GM21390 (cell line): ENCODE results near the gene ZNF816.
A peak's percentile ranks its signal among the peaks of the same experiment; 100 is the strongest.
"Not testable (repeated sequence)": the region's sequence is repeated elsewhere in the genome, so short reads cannot be mapped to it uniquely, and the experiment has no call there.

ENCODE experiments used
- ATAC-seq: cut with Tn5 transposase; IDR thresholded peaks from one replicate; pipeline ENCODE4 v1.9.1; 2021; ENCODE audit not compliant: unreplicated experiment

Gene ZNF816

DNA sequence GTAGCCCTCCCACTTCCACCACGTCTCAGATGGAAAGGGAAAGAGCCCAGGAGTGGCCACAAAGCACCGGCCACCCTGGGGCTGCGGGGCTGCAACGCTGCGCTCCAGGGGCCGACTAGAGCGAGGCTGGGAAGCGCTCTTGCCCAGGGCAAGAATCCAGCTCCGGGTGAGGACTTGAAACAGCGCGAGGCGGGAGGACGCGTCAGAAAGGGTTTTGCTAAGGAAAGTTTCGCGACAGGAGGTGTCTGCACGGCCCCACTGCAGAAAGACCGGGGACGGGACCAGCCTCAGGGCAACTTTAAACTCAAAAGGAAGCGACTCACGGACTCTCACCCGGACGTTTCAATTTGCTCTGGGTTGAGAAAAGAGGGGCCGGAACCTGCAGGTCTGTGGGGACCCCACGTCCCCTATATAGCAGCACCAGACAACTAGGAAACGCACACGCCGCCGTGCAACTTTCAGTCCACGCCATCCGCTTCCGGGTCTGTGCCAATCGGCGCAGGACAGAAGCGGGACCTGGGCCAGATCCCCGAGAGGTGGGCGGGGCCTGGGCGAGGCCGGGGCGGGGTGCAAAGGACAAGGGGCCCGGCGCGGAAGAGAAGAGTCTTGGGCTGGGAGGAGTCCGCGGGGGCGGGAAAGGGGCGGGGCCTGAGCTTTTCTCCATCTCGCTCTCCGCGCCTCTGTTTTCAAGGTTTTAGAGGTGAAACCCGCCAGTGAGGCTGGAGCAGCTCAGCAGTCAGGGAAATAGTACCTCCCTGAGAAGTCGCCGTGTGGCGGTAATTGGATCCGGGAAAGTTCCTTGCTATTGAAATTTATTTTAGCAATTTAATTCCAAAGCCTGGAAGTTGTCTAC, at the start of gene ZNF816:
Gene ZNF816 (minus strand): TSS at position 488 of the 853 bp plus-strand sequence. CDS start 6,792 bp downstream, outside the sequence.
- ATAC-seq: peak; percentile 97

DNA sequence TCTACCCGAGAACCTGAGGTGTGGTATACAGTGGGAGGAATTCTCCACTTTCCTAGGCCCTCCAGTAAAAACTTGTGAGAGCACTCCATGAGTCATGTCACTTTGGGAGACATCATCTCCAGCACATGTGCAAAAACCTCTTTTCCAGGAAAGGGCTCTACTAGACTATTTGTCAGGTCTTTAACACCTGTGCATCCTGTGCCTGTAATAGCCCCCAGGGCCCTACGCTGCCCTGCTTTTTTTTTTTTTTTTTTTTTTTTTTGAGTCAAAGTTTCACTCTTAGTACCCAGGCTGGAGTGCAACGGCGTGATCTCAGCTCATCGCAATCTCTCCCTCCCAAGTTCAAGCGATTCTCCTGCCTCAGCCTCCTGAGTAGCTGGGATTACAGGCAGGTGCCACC, 49.3 kb upstream of the ZNF816 start:
- ATAC-seq: no peak

DNA sequence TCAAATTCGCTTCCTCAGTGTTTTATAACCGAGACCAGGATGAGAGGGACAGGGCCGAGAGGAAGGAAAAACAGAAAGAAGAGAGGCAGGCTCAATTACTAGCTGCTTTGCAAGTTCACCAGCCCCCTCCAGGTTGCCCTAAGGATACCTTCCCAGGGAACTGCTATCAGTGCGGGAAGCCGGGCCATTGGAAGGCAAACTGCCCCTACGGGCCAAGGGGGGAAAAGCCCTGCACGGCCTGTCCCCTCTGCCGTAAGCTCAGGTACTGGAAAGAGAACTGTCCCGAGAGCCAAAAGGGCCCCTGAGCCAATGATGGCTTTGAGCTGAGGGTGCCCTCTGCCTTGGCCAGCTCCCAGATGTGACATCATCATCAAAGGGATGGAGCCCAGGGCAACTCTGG, 47.8 kb upstream of the ZNF816 start:
- no peak for ATAC-seq

DNA sequence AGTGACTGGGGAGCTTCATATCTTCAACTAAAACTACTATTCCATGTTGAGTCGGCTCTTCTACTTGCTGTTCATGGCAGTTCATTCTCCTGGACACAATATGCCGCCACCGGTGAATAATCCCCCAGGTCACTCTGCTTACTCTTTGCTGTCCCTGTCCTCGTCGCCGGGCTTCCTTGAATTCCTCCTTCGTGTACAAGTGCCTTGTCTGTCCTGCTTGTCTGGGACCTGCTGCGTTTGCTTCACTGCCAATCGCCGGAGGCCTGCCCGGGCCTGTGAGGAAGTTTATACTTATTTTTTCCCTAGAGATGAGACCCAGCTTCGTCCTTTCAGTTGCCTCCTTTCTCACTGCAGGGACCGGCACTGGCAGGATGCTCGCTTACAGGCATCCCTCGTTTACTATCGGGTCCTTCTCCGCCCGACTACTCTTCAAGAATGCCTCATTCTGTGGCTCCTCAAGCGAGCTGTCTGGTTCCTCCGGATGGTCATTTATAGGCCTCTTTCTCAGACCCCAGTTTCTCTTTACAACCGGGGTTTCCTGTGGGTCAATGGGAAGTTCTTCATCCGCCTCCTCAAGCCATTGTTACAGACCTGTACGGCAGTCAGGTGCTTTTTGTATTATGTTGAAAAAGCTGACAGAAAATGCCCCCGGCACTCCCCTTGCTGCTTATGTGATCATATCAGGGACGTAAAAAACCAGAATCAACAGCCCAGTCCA, 45.5 kb upstream of the ZNF816 start:
- ATAC-seq: no peak

DNA sequence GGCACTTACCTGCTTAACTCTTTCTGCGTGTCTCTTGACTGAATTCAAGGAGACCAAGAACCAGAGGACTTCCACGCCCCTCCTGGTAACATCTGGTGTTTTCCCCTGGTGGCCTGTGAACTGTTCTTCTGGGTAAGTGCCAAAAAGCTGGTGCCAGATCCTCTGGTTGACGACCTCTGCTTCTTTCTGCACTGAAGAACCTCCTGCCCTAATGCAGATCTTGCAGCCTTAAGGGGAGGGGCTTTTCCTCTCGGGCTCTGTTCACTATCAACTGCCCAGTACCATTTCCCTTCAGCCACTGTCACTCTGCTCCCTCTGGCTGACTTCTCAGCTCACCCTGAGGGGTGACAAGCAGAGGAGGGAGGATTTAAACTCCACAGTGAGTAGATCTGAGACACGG, 44.9 kb upstream of the ZNF816 start:
- ATAC-seq: no peak

DNA sequence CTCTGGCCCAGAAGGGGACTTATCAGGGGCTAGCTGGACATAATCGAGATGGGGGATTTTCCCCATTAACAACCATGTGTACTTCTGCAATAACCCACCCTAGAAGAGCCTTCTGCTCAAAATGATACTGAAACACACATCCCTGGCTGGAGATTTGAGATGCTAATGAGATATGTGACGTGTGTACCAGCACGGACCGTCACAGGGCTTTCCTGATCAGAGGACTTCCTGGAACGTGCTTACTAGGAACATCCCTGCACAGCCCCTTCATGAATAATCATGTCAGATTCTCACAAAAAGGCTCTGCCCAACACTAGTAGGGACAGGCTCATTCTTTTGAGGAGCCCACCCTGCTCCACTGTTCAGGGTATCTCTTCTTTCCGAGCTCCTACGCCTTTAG, 44.5 kb upstream of the ZNF816 start:
- ATAC-seq: no peak

DNA sequence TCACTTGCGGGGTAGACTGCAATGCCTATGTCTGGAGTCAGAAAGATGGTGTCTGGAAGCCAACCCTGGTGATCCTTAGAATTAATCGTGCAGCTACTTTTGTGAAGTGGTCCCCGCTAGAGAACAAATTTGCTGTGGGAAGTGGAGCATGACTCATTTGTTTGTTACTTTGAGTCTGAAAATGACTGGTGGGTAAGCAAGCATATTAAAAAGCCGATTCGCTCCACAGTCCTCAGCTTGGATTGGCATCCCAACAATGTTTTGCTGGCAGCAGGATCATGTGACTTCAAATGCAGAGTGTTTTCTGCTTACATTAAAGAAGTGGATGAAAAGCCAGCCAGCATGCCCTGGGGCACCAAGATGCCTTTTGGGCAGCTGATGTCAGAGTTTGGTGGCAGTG, 41.6 kb upstream of the ZNF816 start:
- no peak for ATAC-seq

DNA sequence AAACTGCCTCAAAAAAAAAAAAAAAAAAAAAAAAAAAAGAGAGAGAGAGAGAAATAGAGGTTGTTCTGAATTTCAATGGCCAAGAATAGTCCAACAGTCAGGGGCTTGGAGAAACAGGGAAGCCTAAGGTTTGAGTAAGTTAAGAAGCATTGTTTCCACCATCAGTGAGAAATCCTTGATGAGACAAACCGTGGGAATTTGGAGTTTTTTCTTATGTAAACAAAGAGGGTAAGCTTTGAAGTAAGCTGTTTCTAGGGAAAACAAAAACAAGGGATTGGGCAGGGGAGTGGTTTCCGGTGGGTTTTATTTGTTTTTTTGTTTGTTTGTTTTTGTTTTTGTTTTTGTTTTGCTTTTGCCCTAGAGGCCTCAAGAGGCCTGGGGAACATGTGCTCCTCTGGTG, 39.8 kb upstream of the ZNF816 start:
- no peak for ATAC-seq

DNA sequence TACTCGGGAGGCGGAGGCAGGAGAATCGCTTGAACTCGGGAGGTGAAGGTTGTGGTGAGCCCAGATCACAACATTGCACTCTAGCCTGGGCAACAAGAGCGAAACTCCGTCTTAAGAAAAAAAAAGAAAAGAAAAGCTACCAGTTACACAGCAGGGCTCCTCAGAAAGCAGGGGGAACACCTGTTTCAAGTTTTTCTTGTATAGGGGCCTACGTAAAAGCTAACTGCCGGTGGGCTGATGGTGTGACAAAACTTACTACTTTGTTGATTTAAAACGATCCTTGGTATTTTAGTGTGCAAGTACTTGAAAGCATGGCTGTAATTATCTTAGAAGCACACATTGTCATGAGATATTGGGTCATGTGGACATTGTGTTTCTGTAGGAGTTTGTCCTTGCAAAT, 35.3 kb upstream of the ZNF816 start:
- ATAC-seq: no peak

DNA sequence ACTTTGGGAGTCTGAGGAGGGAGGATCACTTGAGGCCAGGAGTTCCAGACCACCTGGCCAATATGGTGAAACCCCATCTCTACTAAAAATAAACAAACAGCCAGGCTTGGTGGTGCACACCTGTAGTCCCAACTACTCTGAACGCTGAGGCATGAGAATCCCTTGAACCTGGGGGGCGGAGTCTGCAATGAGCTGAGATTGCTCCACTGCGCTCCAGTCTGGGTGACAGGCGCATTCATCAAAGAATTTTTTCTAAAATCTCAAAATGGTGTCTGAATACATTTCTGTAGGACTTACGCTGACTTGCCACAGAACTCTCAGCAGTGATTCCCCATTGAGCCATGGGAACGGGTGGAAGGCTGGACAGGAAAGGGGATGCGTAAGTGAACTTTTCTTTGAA, 33.0 kb upstream of the ZNF816 start:
- ATAC-seq: no peak

DNA sequence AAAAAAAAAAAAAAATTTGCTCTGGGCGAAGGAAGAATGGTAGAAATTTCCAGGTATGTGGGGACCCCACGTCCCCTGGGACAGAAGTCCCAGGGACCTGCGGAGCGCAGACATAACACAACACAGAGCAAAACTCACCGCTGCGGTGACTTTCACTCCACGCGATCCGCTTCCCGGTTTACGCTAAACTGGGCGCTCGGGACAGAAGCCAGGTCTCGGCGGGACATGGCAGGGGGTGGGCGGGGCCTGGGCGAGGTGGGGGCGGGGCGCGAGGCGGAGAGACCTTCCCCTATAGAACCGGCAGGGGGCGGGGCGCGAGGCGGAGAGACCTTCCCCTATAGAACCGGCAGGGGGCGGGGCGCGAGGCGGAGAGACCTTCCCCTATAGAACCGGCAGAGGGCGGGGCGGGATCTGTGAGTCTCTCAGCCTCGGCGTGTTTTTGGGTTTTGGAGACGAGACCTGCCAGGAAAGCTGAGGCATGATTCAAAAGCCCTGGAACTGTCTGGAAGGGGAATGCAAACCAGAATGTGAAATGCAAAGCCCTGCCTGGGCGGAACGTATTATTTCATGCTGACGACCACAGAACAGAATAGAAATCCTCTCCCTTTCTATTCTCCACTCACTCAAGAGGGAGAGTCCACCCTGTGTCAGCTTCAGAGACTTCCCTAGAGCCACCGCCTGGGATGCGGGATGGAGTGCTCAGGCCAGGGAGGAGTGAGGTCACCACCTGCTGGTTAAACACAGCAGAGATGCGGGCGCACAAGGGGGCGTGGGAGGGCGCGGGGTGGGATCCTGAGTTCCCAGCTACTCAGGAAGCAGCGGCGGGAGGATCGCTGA, 30.9 kb upstream of the ZNF816 start:
- no peak for ATAC-seq

DNA sequence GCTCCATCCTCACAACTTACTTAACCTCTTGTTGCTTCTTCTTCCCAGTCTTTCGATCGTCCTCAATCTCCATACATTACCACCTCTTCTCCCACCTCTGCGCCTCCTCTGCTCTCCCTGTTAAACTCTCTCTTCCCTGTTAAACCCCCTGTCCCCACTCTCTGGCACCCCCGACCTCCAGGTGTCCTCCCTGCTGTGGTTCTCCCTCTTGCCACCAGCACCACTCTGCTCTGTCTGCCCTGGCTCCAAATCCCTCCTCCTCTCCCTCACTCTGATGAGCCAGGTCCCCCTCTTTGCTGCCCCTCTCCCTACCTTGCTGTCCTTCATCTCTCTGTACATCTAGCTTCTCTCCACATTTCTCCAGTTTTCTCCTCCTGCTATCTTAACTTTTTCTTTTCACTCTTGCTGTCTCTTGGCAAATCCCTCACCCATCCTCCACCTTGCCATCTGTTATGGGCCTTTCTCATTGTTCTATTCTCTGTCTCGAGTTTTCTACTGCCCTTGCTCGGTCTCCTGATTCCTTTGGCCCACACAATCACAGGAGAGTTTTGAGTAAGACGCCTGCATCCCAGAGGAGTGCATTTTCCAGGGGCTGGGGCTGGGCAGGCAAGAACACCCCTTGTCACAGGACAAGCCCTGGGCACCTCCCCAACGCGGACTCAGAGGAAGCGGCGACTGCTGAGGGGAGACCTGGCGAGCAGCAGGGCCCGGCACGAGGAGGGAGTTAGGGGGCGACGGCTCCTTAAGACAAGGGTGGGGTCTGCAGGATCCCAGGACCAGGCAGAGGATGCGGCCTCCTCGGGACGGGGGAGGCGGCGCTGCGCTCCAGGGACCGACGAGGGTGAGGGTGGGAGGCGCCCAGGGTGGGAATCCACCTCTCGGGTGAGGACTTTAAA, 29.7 kb upstream of the ZNF816 start:
- no peak for ATAC-seq

DNA sequence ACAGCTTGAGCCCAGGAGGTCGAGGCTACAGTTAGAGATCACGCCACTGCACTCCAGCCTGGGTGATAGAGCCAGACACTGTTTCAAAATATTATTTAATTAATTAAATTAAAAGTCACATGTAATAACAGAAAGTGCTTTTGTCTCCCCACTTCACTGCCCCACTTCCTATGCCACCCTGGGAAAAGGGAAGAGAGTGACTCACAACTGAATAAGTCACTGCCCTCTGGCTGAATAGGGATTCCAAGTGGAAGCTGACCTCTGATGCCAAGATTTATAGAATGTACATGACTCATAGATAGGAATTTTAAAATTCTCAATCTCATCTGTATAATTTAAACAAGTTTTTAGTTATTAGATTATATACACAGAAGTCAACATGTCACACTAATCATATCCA, 28.8 kb upstream of the ZNF816 start:
- ATAC-seq: no peak

DNA sequence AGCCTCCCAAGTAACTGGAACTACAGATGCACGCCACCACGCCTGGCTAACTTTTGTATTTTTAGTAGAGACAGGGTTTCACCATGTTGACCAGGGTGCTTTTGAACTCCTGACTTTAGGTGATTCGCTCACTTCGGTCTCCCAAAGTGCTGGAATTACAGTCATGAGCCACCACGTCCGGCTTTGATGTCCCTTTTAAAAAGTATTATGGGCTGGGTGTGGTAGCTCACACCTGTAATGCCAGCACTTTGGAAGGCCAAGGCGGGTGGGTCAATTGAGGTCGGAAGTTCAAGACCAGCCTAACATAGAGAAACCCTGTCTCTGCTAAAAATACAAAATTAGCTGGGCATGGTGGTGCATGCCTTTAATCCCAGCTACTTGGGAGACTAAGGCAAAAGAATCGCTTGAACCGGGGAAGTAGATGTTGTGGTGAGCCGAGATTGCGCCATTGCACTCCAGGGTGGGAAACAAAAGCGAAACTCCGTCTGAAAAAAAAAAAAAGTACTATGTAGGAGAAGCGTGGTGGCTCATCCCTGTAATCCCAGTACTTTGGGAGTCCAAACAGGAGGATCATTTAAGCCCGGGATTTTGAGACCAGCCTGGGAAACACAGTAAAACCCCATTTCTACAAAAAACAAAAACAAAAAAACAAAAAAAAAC, 28.2 kb upstream of the ZNF816 start:
- ATAC-seq: no peak

DNA sequence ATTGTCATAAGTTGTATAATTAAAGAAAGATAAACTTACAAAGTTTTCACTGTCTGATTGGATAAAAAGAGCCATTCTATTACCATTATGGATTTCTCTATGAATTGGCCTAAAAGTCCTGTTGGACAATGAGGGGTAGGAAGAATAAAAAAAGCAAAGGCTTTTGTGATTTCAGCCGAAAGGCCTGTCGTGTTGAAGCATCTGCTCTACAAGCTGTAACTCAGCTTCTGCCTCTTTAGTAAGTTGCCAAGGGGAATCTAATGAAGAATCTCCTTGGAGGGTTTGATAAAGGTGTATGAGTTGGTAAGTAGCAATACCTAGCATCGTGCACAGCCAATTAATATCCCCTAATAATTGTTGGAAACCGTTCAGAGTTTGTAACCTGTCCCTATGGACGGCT, 25.8 kb upstream of the ZNF816 start:
- no peak for ATAC-seq

DNA sequence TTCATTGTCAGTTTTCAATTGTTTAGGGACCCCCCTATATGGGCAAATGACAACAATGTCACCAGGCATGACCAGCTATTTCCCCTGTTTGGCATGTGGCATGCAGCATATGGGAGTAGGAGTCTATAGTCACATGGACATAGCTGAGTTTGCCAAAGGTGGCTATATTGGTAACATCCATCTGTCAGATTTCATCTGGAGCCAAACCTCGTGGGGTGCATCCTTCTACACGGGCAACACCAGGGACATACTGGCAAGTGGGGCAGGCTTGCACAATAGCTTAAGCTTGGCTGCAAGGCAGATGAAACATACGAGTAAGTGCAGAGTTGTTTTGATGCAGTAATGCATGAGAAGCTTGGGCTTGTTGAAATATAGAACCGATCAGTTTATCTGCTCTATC, 24.5 kb upstream of the ZNF816 start:
- no peak for ATAC-seq

DNA sequence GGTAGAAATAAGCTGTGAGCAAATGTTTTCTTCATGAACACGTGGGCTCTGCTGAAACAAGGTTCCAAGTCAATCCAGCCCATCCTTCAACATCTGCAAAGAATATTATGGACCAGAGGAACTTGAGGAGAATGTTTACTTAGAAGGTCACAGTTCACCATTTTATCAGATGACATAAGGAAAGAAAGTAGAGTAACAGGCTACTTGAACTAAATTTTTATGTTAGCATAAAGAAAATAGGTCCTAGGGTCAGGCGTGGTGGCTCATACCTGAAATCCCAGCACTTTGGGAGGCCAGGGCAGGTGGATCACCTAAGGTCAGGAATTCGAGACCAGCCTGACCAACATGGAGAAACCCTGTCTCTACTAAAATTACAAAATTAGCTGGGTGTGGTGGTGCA, 20.5 kb upstream of the ZNF816 start:
- not testable (repeated sequence) for ATAC-seq

DNA sequence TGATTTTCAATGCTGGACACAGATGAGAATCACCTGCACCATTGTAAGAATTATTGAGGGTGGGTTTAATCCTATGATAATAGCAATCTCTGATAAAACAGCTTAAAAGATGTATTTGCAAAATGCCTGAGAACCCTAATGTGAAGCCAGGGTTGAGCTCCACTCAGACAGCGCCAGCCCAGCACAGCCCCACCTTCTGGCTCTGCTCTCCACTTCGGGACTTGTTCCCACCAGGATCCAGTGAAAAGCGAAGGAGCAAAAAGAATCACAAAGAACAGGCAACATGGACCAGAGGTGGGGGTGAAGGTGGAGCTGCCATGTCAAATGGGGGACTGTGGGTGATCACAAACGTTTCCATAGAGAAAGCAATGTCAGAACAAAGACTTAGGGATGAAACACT, 18.6 kb upstream of the ZNF816 start:
- ATAC-seq: no peak

DNA sequence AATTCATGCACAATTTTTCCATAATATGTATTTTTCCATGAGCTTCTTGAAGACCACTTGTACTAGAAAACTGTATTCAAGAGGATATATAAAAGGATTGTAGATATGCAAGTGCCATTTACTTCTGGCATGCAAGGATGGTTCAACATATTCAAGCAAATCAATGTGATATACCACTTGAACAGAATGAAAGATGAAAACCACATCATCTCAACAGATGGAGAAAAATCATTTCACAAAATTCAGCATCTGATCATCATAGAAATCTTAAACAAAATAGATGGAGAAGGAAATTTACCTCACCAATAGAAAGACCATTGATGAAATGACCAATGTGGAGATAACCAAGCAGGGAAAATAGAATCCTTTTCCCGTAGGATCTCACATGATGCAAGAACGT, 5.1 kb upstream of the ZNF816 start:
- no peak for ATAC-seq

DNA sequence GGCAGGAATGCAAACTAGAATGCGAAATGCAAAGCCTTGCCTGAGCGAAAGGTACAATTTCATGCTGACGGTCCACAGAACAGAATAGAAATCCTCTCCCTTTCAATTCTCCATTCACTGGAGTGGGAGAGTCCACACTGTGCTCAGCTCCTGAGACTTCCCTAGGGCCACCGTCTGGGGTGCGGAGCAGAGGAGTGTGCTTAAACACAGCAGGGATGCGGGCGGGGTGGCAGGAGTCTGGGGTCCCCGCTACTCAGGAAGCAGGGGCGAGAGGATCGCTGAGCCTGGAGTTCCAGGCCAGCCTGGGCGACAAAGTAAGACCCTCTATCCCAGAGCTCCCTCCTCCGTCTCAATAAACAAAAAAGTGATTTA, 552 bp upstream of the ZNF816 start:
- no peak for ATAC-seq
